B cell (primary cell): ENCODE data around the gene CASP8AP2. TPM values are rescaled to one million over a fixed set of nuclear protein-coding genes. Genes with fewer than 3 reads are reported as not detected.

Source experiments
- ATAC-seq: fragments of 200-7000 bp; cut with Tn5 transposase; one replicate; pipeline ENCODE4 v1.10.0; 2021; ENCODE audit warnings: low read depth, mild to moderate bottlenecking, moderate number of reproducible peaks, moderate library complexity
- CTCF ChIA-PET: fragments of 350-600 bp; sonication (Branson Sonifier 250); formaldehyde crosslinking; loops from one replicate; lab custom pipeline; 2021; ENCODE audit warnings: antibody characterized with exemption, inconsistent platforms; lab: Charles Lee
- POLR2A ChIA-PET: fragments of 350-600 bp; sonication (Branson Sonifier 250); formaldehyde crosslinking; loops from one replicate; lab custom pipeline; 2021; ENCODE audit warnings: antibody characterized with exemption; lab: Charles Lee
- DNase-seq: peaks from one replicate; pipeline ENCODE4 v3.0.0; 2013
- H2AFZ ChIP-seq: 2 replicates; pipeline ENCODE4 v1.6.1; 2012; ENCODE audit warnings: mild to moderate bottlenecking, low read depth, low read length; ENCODE audit not compliant: insufficient read depth, poor library complexity, severe bottlenecking
- H3K27ac ChIP-seq, 2 donors: 1 replicate in 1 of 2; 2 replicates in 1 of 2; pipeline ENCODE4 v1.5.1; 2012 to 2013; ENCODE audit warnings: low read length in 2 of 2, mild to moderate bottlenecking in 2 of 2, moderate library complexity in 1 of 2
- H3K27me3 ChIP-seq, 4 experiments: fragments of 200-600 bp in 1 of 4; sonication (generic) in 1 of 4; replicated peaks in 1 of 4; 1 replicate in 2 of 4; 2 replicates in 2 of 4; pipeline versions ENCODE4 v1.6.1 to v1.7.0; 2013 to 2016; ENCODE audit warnings: low read length in 3 of 4, mild to moderate bottlenecking in 2 of 4, mixed read lengths in 1 of 4, moderate library complexity in 1 of 4; ENCODE audit not compliant: insufficient read depth in 4 of 4, control insufficient read depth in 3 of 4; ENCODE audit errors: control extremely low read depth in 1 of 4
- H3K36me3 ChIP-seq, 2 experiments: replicated peaks in 1 of 2; 1 replicate in 1 of 2; 2 replicates in 1 of 2; pipeline versions ENCODE4 v1.6.1 to v1.7.1; 2013; ENCODE audit warnings: low read length in 1 of 2; ENCODE audit not compliant: insufficient read depth in 2 of 2, control insufficient read depth in 1 of 2; ENCODE audit errors: control extremely low read depth in 1 of 2, extremely low read depth in 1 of 2
- H3K4me1 ChIP-seq, 2 donors: fragments of 200-600 bp in 1 of 2; sonication (generic) in 1 of 2; 1 replicate in 1 of 2; 2 replicates in 1 of 2; pipeline versions ENCODE4 v1.5.1 to v1.6.1; 2013 to 2017; ENCODE audit warnings: low read length in 2 of 2; ENCODE audit not compliant: control insufficient read depth in 2 of 2, insufficient read depth in 2 of 2
- H3K4me2 ChIP-seq: replicated peaks from 2 replicates; pipeline ENCODE3; 2012; ENCODE audit warnings: mild to moderate bottlenecking, low read depth, low read length; ENCODE audit not compliant: poor library complexity, severe bottlenecking
- H3K4me3 ChIP-seq, 5 experiments: fragments of 200-600 bp in 1 of 5; sonication (generic) in 1 of 5; 1 replicate in 3 of 5; 2 replicates in 2 of 5; pipeline versions ENCODE4 v1.5.1 to v1.7.0; 2011 to 2016; ENCODE audit warnings: low read length in 4 of 5, mild to moderate bottlenecking in 4 of 5, low read depth in 2 of 5, control low read depth in 1 of 5, moderate library complexity in 1 of 5; ENCODE audit not compliant: insufficient read depth in 1 of 5; ENCODE audit errors: control extremely low read depth in 1 of 5, extremely low read depth in 1 of 5
- H3K79me2 ChIP-seq: fragments of 200-600 bp; sonication (generic); one replicate; pipeline ENCODE4 v1.6.0; 2016; ENCODE audit warnings: low read length; ENCODE audit not compliant: control insufficient read depth, insufficient read depth
- H3K9ac ChIP-seq: fragments of 200-600 bp; sonication (generic); 2 replicates; pipeline ENCODE4 v1.6.1; 2017; ENCODE audit warnings: mild to moderate bottlenecking, low read length, moderate library complexity
- H3K9me3 ChIP-seq, 3 donors: one replicate each; pipeline versions ENCODE4 v1.6.1 to v1.7.1; 2013; ENCODE audit warnings: low read length in 2 of 3; ENCODE audit not compliant: control insufficient read depth in 2 of 3, insufficient read depth in 1 of 3; ENCODE audit errors: control extremely low read depth in 1 of 3
- H4K20me1 ChIP-seq: 2 replicates; pipeline ENCODE4 v1.6.0; 2012; ENCODE audit warnings: mild to moderate bottlenecking, low read length; ENCODE audit not compliant: insufficient read depth, control insufficient read depth, poor library complexity, severe bottlenecking
- H3K27ac Mint-ChIP-seq: one replicate; pipeline ENCODE4 v1.8.0; 2021; ENCODE audit warnings: mixed read lengths
- H3K27me3 Mint-ChIP-seq: one replicate; pipeline ENCODE4 v1.8.0; 2021; ENCODE audit warnings: mixed read lengths
- H3K4me1 Mint-ChIP-seq: one replicate; pipeline ENCODE4 v1.8.0; 2021; ENCODE audit warnings: mixed read lengths
- H3K4me3 Mint-ChIP-seq: one replicate; pipeline ENCODE4 v1.8.0; 2021; ENCODE audit warnings: mixed read lengths
- H3K9me3 Mint-ChIP-seq: one replicate; pipeline ENCODE4 v1.8.0; 2022; ENCODE audit warnings: mixed read lengths; ENCODE audit not compliant: insufficient read depth
- EZH2 ChIP-seq: IDR thresholded peaks from 2 replicates; pipeline ENCODE4 v1.6.1; 2012; ENCODE audit warnings: borderline replicate concordance, low read depth, mild to moderate bottlenecking, moderate library complexity, low read length; ENCODE audit not compliant: insufficient read depth, poor library complexity, severe bottlenecking
- WGBS: methylation state at CpG from one replicate; pipeline ENCODE4 v1.1.5; 2013; ENCODE audit warnings: missing lambda C conversion rate; ENCODE audit not compliant: insufficient coverage; 5-methylcytosine and 5-hydroxymethylcytosine counted together
- intact Hi-C: fragments of 100-400 bp; cut with micrococcal nuclease; formaldehyde crosslinking; loops from one replicate; pipeline ENCODE4 v1.10.0; 2022
- polyA plus RNA-seq: library from polyadenylated mRNA; depleted of rRNA; stranded (reverse); fragments of >200 nt; gene quantifications from 2 replicates; pipeline ENCODE4 v1.2.3, GENCODE V29; 2012
- total RNA-seq, 2 donors: library from RNA; stranded (reverse); fragments of 120-200 nt in 1 of 2; gene quantifications; 1 replicate in 1 of 2; 2 replicates in 1 of 2; pipeline versions ENCODE4 v1.2.3 to v1.2.4, GENCODE V29; 2013 to 2022
- TF ChIP-seq, protein P1 (sequence below): fragments of 200-600 bp; IDR thresholded peaks from one replicate; pipeline ENCODE4 v1.8.0; 2022; ENCODE audit warnings: antibody characterized with exemption, mild to moderate bottlenecking

Gene CASP8AP2
- total and polyA plus RNA-seq, 2 donors (not counting 1 experiment from before 2014, with no cell fraction given): 5.9 to 30.6 TPM

DNA sequence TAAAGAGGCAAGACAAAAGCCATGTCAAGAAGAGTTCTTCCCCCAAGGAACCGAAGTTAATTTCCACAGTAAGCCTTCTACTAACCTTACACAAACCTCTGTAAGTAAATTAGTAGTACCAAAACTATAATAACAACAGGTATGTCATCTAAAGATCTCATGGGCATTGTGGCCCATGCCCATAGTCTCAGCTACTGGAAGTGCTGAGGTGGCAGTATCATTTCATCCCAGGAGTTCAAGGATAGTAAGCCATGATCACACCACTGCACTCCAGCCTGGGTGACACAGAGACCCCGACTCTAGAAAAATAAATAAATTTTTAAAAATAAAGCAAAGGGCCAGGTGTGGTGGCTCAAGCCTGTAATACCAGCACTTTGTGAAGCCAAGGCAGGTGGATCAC, 39.3 kb upstream of the CASP8AP2 start:
- Histone ChIP-seq H2AFZ (no peak overlapping the region), H3K9me3 (no peaks in the 10 kb centered on the region), H3K27me3 (no peaks in the 10 kb centered on the region), H3K4me3 (no peak overlapping the region), H3K4me2 (no peak overlapping the region), H3K9ac (no peak overlapping the region), H3K79me2 (peaks cover 7% of the 10 kb centered on the region), H3K4me1 (peaks cover 18 to 20% of the 10 kb centered on the region in 2 donors), H3K36me3 (peaks cover 13 to 71% of the 10 kb centered on the region in 2 experiments), H4K20me1 (no peaks in the 10 kb centered on the region), H3K27ac (no peak overlapping the region)
- Mint-ChIP-seq H3K4me1 (peaks cover 21% of the 10 kb centered on the region), H3K27me3 (no peaks in the 10 kb centered on the region), H3K4me3 (no peak overlapping the region), H3K9me3 (no peaks in the 10 kb centered on the region), H3K27ac (no peak overlapping the region)
- ChIA-PET CTCF (no interaction called here), POLR2A (no interaction called here)
- no CpG with 5 or more reads among the region's 2 CpGs for WGBS
- intact Hi-C loops: no loop called here
- TF ChIP-seq, protein P1, sequence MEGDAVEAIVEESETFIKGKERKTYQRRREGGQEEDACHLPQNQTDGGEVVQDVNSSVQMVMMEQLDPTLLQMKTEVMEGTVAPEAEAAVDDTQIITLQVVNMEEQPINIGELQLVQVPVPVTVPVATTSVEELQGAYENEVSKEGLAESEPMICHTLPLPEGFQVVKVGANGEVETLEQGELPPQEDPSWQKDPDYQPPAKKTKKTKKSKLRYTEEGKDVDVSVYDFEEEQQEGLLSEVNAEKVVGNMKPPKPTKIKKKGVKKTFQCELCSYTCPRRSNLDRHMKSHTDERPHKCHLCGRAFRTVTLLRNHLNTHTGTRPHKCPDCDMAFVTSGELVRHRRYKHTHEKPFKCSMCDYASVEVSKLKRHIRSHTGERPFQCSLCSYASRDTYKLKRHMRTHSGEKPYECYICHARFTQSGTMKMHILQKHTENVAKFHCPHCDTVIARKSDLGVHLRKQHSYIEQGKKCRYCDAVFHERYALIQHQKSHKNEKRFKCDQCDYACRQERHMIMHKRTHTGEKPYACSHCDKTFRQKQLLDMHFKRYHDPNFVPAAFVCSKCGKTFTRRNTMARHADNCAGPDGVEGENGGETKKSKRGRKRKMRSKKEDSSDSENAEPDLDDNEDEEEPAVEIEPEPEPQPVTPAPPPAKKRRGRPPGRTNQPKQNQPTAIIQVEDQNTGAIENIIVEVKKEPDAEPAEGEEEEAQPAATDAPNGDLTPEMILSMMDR: no peak
- no peak for TF ChIP-seq EZH2
- ATAC-seq (no peak), DNase-seq (no peak)

DNA sequence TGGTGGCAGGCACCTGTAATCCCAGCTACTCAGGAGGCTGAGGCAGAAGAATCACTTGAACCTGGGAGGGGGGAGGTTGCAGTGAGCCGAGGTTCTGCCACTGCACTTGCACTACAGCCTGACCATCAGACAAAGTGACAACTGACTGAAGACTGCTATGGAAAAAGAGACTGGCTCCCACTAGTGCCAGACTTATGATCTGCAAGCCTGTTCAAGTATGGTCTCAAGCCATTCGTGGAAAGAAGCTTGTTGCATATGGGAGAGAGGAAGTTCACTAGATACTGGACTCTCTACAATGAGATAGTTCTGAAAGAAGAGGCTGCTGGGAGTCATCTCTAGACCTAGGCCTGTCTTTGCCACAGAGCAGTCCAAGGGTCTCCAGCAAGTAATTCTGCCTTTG, 36.8 kb upstream of the CASP8AP2 start:
- H3K36me3 ChIP-seq: peaks cover 10 to 50% of the 10 kb centered on the region in 2 experiments
- peaks cover 18% of the 10 kb centered on the region for H3K79me2 ChIP-seq
- H3K4me1 ChIP-seq: peaks cover 18 to 20% of the 10 kb centered on the region in 2 donors
- no peaks in the 10 kb centered on the region for H4K20me1 ChIP-seq
- H3K9me3 ChIP-seq: no peaks in the 10 kb centered on the region
- WGBS: 46% methylated on average over 2 of the region's 2 CpGs
- H3K27me3 Mint-ChIP-seq: no peaks in the 10 kb centered on the region
- POLR2A ChIA-PET: no interaction called here
- no peak overlapping the region for H3K9ac ChIP-seq
- intact Hi-C loops: no loop called here
- no peak overlapping the region for H3K27ac Mint-ChIP-seq
- no peaks in the 10 kb centered on the region for H3K9me3 Mint-ChIP-seq
- no peak overlapping the region for H3K4me2 ChIP-seq
- TF ChIP-seq, protein P1: peak; percentile 26
- no peak for TF ChIP-seq EZH2
- ATAC-seq (peak; percentile 66), DNase-seq (peak; percentile 31)
- no peak overlapping the region for H3K4me3 ChIP-seq
- no peaks in the 10 kb centered on the region for H3K27me3 ChIP-seq
- CTCF ChIA-PET: interaction anchor here (0.5 to 1.0 kb wide), 2 partner anchors 16 to 26 kb away, joined by 3 to 4 read pairs; no protein-coding TSS in a partner anchor
- no peak overlapping the region for H3K27ac ChIP-seq
- H3K4me1 Mint-ChIP-seq: peaks cover 21% of the 10 kb centered on the region
- peak overlapping the region; percentile 55 for H3K4me3 Mint-ChIP-seq
- no peak overlapping the region for H2AFZ ChIP-seq
